GM18870 (cell line): ENCODE measurements around the gene FOSB.

Experiments
- ATAC-seq: cut with Tn5 transposase; IDR thresholded peaks from one replicate; pipeline ENCODE4 v1.9.1; 2021; ENCODE audit warnings: moderate library complexity; ENCODE audit not compliant: unreplicated experiment

The FOSB gene

GRCh38 chr19:45522010-45522941 lies 54.5 kb downstream of the FOSB start:
- no peak for ATAC-seq

- ATAC-seq = peak; percentile 71
Measured at GRCh38 chr19:45523642-45524256, 56.0 kb downstream of the FOSB start.

DNA sequence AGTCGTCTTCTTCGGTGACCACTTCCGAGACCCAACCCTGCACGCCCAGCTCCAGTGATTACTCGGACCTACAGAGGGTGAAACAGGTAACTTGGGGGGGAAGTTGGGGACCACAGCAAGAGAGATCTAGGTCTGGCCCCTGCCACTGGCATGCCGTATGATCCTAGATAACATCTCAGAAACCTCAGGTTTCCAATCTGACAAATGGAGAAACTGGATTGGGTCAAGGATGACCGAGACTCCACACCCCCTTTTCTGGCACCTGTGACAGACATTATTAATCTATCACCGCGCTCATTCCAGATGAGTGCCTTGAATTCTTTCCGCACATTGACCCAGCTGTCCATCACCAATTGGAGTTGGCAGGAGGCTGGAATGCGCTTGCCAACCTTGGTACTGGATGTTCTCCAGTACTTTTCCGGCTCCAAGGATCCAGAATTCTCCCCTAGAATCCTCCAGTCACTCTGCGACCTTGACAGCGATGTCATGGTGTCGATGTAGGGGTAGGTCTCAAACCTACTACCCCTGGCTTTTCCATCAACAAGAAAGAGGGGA lies 56.9 kb downstream of the FOSB start:
- no peak for ATAC-seq
